HG02571 (cell line): ENCODE results near the gene NKD1.

Experiments used
- ATAC-seq: cut with Tn5 transposase; IDR thresholded peaks from one replicate; pipeline ENCODE4 v1.9.1; 2021; ENCODE audit warnings: mild to moderate bottlenecking, moderate library complexity; ENCODE audit not compliant: unreplicated experiment

The NKD1 gene

DNA sequence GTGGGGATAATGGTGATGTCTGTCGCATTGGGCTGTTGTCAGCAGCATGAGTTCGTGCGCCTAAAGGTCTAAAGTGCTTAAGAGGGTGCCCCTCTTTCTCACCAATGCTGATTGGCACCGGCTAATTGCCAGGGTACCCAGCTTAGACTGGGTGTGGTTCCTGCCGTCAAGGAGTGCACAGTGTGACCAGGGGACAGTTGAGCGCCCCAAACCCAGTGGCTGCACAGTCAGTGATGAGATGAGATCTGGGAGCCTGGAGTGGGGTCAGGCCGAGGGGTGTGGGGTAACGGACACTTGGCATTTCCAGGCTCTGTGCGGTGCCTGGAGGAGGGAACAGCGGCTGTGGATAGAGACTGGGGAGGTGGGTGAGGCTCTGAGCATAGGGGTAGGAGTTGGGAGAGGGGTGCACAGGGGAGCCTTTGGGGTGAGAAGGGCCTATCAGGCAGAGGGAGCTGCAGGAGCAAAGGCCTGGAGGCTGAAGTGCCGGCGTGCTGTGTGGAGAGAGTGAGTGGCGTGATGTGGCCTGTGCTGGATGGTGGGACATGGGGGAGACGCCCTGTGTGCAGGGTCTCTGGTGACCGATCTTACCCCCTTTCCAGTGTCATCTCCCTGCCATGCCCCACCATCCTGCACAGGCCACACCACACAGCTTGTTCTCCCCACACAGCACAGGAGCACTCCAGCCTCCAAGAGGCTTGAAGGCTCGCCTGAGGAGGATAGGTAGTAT lies 74.6 kb downstream of the NKD1 start:
- no peak for ATAC-seq

GRCh38 chr16:50624449-50624970 lies 76.3 kb downstream of the NKD1 start:
- no peak for ATAC-seq

DNA sequence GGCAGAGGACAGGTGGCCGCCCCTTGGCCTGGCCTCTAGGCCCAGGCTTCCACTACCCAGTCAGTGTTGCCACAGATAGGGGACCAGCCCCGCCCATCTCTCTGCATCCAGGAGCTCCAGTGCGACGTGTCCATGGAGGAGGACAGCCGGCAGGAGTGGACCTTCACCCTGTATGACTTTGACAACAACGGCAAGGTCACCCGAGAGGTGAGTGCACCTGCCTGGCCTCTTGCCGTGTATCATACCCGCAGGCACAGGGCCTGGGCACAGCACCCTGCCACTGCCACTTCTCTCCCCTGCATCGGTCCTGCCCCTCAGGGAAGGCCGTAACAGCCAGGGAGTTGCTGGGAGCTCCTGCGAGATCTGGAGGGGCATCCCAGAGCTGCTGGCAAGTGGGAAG lies 77.2 kb downstream of the NKD1 start:
- ATAC-seq = no peak

- no peak for ATAC-seq
Observed at GRCh38 chr16:50626868-50627267, 78.7 kb downstream of the NKD1 start.

GRCh38 chr16:50627419-50627818 lies 79.2 kb downstream of the NKD1 start:
- no peak for ATAC-seq

GRCh38 chr16:50628156-50628802 lies 80.1 kb downstream of the NKD1 start:
- ATAC-seq = no peak

DNA sequence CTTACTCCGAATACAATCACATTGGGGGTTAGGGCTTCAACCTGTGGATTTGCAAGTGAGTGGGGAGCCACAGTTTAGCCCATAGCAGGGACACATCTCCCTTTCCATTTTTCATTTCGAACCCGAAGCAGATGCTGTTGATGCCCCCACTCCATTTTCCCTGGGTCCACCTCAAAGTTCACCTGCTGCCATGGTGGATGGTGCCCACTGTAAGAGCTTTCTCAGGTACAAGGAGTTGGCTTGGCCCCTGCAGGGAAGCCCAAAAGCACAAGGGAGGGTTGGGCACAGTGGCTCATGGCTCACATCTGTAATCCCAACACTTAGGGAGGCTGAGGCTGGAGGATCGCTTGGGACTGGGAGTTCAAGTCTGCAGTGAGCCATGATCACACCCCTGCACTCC lies 81.1 kb downstream of the NKD1 start:
- ATAC-seq = no peak

GRCh38 chr16:50630394-50631020 lies 82.3 kb downstream of the NKD1 start:
- ATAC-seq = no peak

DNA sequence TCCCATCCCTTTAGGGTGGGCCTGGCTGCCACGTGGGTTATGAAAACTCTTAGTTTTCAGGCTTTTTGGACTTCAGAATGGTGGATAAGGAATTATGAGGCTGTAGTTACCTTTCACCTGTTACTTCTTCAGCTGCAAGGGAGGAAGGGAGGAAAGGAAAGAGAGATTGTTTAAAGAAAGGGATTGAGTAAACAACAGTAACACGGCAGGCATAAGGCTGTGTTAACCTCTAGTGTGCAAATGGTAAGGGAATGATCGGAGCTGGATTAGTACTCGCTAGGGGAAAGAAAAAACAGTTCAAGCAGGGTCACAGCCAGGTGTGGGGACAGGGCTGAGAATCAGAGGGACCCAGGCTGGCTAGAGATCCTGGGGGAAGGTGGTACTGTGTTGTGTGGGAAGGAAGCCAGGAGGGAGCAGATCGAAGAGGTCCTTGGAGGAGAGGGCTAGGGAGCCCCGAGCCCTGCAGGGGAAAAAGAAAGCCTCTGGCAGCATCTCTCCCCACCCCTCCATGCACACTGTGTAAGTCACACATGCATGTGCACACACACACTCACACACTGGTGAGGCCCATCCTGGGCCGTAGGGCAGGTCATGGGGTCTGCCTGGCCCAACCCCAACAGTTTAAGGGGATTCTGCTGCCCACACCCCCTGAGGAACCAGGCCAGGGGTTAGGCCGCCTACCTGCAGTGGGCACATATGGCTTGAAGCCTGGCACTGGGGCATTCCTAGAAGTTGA lies 83.2 kb downstream of the NKD1 start:
- no peak for ATAC-seq

- ATAC-seq = no peak
Observed at GRCh38 chr16:50631985-50632576, 83.9 kb downstream of the NKD1 start.

DNA sequence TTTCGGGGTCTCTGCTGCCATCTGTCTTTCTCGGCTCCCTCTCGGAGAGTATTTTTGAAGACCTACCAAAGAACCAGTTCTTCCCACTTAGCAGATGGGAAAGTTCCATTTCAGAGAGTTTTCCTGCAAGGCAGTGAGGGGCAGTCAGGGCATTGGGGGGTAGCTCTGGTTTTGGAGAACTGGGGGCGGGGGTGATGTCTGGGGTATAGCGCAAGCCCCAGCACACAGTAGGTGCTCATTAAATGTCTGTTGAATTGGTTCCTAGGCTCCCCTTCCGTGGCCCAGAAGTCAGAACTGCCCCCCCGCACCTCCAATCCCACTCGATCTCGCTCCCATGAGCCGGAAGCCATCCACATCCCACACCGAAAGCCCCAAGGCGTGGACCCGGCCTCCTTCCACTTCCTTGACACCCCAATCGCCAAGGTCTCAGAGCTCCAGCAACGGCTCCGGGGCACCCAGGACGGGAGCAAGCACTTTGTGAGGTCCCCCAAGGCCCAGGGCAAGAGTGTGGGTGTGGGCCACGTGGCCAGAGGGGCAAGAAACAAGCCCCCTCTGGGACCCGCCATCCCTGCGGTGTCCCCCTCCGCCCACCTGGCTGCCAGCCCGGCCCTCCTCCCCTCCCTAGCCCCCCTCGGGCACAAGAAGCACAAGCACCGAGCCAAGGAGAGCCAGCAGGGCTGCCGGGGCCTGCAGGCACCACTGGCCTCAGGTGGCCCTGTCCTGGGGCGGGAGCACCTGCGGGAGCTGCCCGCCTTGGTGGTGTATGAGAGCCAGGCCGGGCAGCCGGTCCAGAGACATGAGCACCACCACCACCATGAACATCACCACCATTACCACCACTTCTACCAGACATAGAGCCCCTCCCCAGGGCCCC lies 85.0 kb downstream of the NKD1 start:
- no peak for ATAC-seq

DNA sequence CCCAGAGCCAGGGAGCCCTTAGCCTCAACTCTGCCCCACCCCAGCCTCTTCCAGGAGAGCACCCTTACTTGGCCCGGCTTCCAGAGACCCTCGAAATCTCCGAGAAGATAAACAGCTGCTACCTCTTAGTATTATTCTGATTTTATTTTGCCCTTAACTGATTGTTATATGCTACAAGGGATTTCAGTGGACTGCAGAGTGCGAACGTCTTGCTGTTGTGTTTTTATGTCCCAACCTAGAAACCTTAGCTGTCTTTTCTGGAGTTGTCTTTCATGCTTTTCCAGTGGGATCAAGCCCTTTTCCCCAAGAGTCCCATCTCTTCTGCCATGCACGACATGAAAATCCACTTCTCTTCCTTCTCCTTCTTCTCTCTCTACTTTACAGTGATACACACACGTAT lies 85.9 kb downstream of the NKD1 start:
- ATAC-seq = no peak

DNA sequence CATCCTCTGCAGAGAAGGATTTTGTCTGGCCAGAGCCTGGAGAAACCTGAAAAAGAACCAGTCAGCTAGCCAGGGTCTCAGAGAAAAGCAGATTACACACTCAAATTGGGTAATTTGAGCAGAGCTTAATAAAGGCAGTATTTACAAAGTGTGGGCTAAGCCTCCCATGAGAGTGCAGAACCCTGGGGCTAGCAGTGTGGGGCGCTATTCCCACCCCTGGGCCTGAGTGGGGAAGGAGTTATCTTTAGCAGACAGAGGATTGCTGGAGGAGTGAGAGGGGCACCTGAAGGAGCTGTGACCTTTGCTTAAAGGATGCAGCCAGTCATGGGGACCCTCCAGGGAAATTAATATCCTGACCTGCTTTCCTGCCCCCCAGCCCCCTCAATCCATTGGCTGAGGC lies 86.8 kb downstream of the NKD1 start:
- no peak for ATAC-seq

GRCh38 chr16:50635505-50636392 lies 87.6 kb downstream of the NKD1 start:
- ATAC-seq = no peak

DNA sequence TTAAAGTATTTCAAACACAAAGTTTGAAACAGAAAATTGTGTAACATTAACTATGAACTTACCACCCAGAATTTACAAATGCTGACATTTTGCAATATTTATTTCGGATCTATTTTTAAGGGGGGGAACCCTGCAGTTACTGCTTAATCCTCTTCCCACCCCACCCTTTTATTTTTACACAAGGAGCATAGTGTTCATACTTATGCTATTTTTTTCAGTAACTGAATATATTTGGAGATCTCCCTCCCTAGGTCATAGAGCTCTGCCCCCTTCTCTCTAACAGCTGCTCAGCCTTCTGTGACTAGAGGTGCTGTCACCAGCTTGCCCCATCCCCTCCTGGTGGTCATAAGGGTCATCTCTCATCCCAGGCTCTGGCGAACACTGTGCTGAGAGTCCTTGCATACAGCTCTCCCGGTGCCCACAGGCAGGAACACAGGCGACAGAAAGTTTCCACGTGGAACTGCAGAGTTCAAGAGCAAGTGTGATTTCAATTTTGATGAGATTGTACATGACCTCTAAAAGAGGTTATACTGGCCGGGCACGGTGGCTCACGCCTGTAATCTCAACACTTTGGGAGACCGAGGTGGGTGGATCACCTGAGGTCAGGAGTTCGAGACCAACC lies 88.7 kb downstream of the NKD1 start:
- ATAC-seq = no peak

GRCh38 chr16:50637716-50638602 lies 89.8 kb downstream of the NKD1 start:
- ATAC-seq = no peak

DNA sequence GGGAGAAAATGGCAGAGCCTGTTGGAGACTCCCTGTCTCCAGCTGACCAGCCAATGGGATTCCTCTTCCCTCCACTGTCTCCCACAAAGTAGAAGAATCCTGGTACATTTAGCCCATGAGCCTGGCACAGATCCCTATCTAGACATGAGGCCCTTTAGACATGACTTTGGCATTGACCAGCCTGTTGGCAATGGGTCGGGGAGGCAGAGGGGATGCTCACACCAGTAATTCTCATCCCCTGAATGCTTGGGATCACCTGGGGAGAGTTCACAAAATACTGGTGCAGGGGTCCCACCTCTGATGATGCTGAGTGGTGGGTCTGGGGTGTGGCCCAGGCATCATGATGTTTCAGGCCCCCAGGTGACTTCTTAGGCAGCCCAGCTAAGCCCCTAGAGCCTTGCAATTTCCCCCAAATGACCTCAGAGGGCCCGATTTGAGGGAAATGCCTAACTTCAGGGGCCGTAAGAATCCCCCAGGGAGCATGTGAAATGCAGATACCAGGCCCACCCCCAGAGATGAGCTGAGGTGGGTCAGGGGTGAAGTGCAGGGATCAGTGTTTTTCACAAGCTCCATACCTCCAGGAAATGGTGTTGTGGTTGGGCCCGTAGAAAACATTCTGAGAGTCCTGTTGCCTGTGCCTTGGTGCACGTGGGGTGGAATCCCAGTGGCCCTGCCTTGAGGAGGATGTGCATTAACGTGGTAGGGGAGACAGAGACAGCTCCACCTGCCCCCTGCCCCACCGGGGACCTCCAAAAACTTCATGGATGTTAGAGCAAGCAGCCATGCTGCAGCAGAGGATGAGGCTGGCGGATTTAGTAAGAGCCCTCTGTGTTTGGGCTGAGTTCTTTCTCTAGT lies 90.8 kb downstream of the NKD1 start:
- ATAC-seq = no peak
